ENCODE data around the gene TIMP2. TPM values are rescaled to one million over a fixed set of nuclear protein-coding genes. Genes with fewer than 3 reads are reported as not detected.

The TIMP2 gene
- total and polyA plus RNA-seq, 2 experiments from 2014 or later = 10.6 to 22.5 TPM

- ATAC-seq = no peak
- Histone ChIP-seq H3K9me2 (ENCODE audit: insufficient read depth) (no peaks in the 10 kb centered on the region), H3K27ac (ENCODE audit: low read depth) (no peak overlapping the region), H2AFZ (no peak overlapping the region), H3K79me2 (replicated peaks; ENCODE audit: insufficient read depth) (no peaks in the 10 kb centered on the region), H3F3A (replicated peaks; ENCODE audit: low read depth) (no peaks in the 10 kb centered on the region), H3K4me3 (no peak overlapping the region), H3K4me2 (no peak overlapping the region), H3K36me3 (ENCODE audit: insufficient read depth) (no peaks in the 10 kb centered on the region), H3K4me1 (ENCODE audit: insufficient read depth) (no peaks in the 10 kb centered on the region), H3K27me3 (ENCODE audit: insufficient read depth) (no peaks in the 10 kb centered on the region), H4K20me1 (replicated peaks; ENCODE audit: insufficient read depth) (no peaks in the 10 kb centered on the region; the same call in 1 of the 2 replicates)
- Mint-ChIP-seq H3K36me3 (ENCODE audit: low read depth) (peaks cover 11% of the 10 kb centered on the region; the same call in 2 of the 3 replicates), H3K27ac (no peak overlapping the region), H3K9me3 (peaks cover 24% of the 10 kb centered on the region), H3K27me3 (ENCODE audit: insufficient read depth, low read depth, poor library complexity) (peaks cover 12% of the 10 kb centered on the region), H3K4me3 (no peak overlapping the region), H3K4me1 (peaks cover 7% of the 10 kb centered on the region; the same call in 2 of the 3 replicates)
- TF ChIP-seq ZNF331 (CRISPR knock-in tag; IDR thresholded peaks at IDR 0.05; ENCODE audit: low read depth) (no peak), CTCF (conservative IDR thresholded peaks at IDR 0.05; ENCODE audit: low read depth in 2 of 2) (no peak), NANOG (IDR thresholded peaks at IDR 0.05; ENCODE audit: borderline replicate concordance) (no peak), REST (IDR thresholded peaks at IDR 0.05; ENCODE audit: unreplicated experiment) (no peak), EZH2phosphoT487 (IDR thresholded peaks at IDR 0.05; ENCODE audit: unreplicated experiment) (no peak), JUNB (IDR thresholded peaks at IDR 0.05; ENCODE audit: unreplicated experiment) (no peak), ZNF114 (CRISPR knock-in tag; IDR thresholded peaks at IDR 0.05) (no peak)
- DNase-seq (ENCODE audit: low spot score) = no peak
Measured at GRCh38 chr17:78952706-78953105, 27.5 kb upstream of the TIMP2 start.

GRCh38 chr17:78951967-78952551, 26.9 kb upstream of the TIMP2 start:
- Histone ChIP-seq H2AFZ (no peak overlapping the region; the same call in 1 of the 2 replicates), H3K79me2 (replicated peaks; ENCODE audit: insufficient read depth) (no peaks in the 10 kb centered on the region), H3K4me3 (no peak overlapping the region), H3K36me3 (ENCODE audit: insufficient read depth) (no peaks in the 10 kb centered on the region), H3K9me2 (ENCODE audit: insufficient read depth) (no peaks in the 10 kb centered on the region), H3K4me1 (ENCODE audit: insufficient read depth) (no peaks in the 10 kb centered on the region), H3K27ac (ENCODE audit: low read depth) (no peak overlapping the region), H4K20me1 (replicated peaks; ENCODE audit: insufficient read depth) (no peaks in the 10 kb centered on the region; the same call in 1 of the 2 replicates), H3F3A (replicated peaks; ENCODE audit: low read depth) (no peaks in the 10 kb centered on the region), H3K27me3 (ENCODE audit: insufficient read depth) (no peaks in the 10 kb centered on the region), H3K4me2 (no peak overlapping the region)
- peak; percentile 70 for ATAC-seq
- Mint-ChIP-seq H3K9me3 (peaks cover 24% of the 10 kb centered on the region), H3K4me1 (peaks cover 7% of the 10 kb centered on the region; the same call in 2 of the 3 replicates), H3K27me3 (ENCODE audit: insufficient read depth, low read depth, poor library complexity) (peaks cover 12% of the 10 kb centered on the region), H3K36me3 (ENCODE audit: low read depth) (peaks cover 11% of the 10 kb centered on the region; the same call in 2 of the 3 replicates), H3K4me3 (no peak overlapping the region), H3K27ac (no peak overlapping the region)
- DNase-seq (ENCODE audit: low spot score) = no peak
- TF ChIP-seq ETS1 (IDR thresholded peaks at IDR 0.05) = no peak
- no peak for TF ChIP-seq ZNF331 (CRISPR knock-in tag; IDR thresholded peaks at IDR 0.05; ENCODE audit: low read depth)
- TF ChIP-seq CREB1 (CRISPR knock-in tag; IDR thresholded peaks at IDR 0.05; ENCODE audit: low read depth) = no peak
- TF ChIP-seq JUNB (IDR thresholded peaks at IDR 0.05; ENCODE audit: unreplicated experiment) = no peak
- TF ChIP-seq STAT1 (IDR thresholded peaks at IDR 0.05; ENCODE audit: unreplicated experiment) = no peak
- TF ChIP-seq EZH2phosphoT487 (IDR thresholded peaks at IDR 0.05; ENCODE audit: unreplicated experiment) = no peak
- no peak for TF ChIP-seq EZH2 (IDR thresholded peaks at IDR 0.05; ENCODE audit: low read depth, unreplicated experiment)
- TF ChIP-seq NANOG (IDR thresholded peaks at IDR 0.05; ENCODE audit: borderline replicate concordance) = no peak
- no peak for TF ChIP-seq CTCF (conservative IDR thresholded peaks at IDR 0.05; ENCODE audit: low read depth in 2 of 2)

All from GM23338 (cell line).